ENCODE data around the gene RARS2. TPM values are rescaled to one million over a fixed set of nuclear protein-coding genes. Genes with fewer than 3 reads are reported as not detected.

The RARS2 gene
- total RNA-seq, 4 donors from 2014 or later: 11.4 to 21.1 (median 13.4) TPM

DNA sequence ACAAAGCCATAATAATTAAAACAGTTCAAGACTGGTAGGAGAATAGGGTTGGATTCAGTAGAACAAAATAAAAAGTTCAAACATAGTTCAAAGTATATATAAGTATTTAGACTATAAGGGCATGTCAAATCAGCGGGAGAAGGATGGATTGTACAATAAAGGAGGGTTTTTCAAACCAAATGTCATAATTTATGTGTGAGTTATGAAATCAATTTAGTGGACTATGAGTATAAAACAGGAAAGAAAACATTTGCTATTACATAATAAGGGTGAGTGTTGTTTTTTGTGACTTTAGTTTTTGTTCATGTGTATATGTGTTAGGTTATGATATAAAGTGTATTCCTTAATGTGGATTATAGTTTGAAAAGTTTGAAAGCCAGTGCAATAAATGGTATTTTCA lies 10.8 kb upstream of the RARS2 start:
- TF ChIP-seq POLR2A (IDR thresholded peaks at IDR 0.05): no peak
- TF ChIP-seq, protein P1, sequence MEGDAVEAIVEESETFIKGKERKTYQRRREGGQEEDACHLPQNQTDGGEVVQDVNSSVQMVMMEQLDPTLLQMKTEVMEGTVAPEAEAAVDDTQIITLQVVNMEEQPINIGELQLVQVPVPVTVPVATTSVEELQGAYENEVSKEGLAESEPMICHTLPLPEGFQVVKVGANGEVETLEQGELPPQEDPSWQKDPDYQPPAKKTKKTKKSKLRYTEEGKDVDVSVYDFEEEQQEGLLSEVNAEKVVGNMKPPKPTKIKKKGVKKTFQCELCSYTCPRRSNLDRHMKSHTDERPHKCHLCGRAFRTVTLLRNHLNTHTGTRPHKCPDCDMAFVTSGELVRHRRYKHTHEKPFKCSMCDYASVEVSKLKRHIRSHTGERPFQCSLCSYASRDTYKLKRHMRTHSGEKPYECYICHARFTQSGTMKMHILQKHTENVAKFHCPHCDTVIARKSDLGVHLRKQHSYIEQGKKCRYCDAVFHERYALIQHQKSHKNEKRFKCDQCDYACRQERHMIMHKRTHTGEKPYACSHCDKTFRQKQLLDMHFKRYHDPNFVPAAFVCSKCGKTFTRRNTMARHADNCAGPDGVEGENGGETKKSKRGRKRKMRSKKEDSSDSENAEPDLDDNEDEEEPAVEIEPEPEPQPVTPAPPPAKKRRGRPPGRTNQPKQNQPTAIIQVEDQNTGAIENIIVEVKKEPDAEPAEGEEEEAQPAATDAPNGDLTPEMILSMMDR (IDR thresholded peaks at IDR 0.05 in 4 of 5, conservative IDR thresholded peaks at IDR 0.05 in 1 of 5): no peak
- H3K4me1 ChIP-seq: no peaks in the 10 kb centered on the region
- peaks cover 0 to 17% of the 10 kb centered on the region in 2 donors for H3K36me3 ChIP-seq
- in situ Hi-C loops (cut with MboI; ENCODE audit: low sequenced_read_pairs in 4 of 4) (no loop called here), intact Hi-C loops (cut with DNase I; ENCODE audit: low total_unique reads) (no loop called here)
- DNase-seq (no peak), ATAC-seq (no peak)
- no peak overlapping the region for H3K27ac ChIP-seq
- no peaks in the 10 kb centered on the region for H3K9me3 ChIP-seq
- no peak overlapping the region for H3K4me3 ChIP-seq
- H3K27me3 ChIP-seq: no peaks in the 10 kb centered on the region

DNA sequence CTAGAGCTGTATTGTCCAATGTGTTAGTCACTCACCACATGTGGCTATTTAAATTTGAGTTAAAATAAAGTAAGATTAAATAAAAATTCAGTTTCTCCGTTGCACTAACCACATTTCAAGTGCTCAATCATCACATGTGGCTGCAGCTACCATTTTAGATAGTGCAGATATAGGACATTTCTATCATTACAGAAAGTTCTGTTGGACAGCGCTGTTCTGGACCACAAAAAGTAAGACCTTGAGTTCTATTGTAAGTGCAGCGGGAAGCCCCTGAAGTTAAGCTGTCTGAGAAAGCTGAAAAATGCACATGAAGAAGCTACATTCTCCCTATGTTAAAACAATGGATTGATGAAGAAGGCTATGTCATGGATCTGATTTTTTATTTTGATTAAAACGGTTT lies 1.2 kb upstream of the RARS2 start:
- H3K36me3 ChIP-seq: peaks cover 0 to 17% of the 10 kb centered on the region in 2 donors
- H3K4me3 ChIP-seq: peak overlapping the region; percentile 73 to 94 (median 84)
- DNase-seq (no peak), ATAC-seq (no peak)
- TF ChIP-seq POLR2A (IDR thresholded peaks at IDR 0.05): no peak
- TF ChIP-seq, protein P1 (IDR thresholded peaks at IDR 0.05 in 4 of 5, conservative IDR thresholded peaks at IDR 0.05 in 1 of 5): no peak
- in situ Hi-C loops (cut with MboI; ENCODE audit: low sequenced_read_pairs in 4 of 4) (loop anchor here in 1 of 4 donors (25.0 kb wide), 1 partner anchor 196 kb away; no protein-coding TSS in a partner anchor), intact Hi-C loops (cut with DNase I; ENCODE audit: low total_unique reads) (loop anchor here (1.0 to 10.0 kb wide), 3 partner anchors 111 to 204 kb away; partner anchors contain the start of gene AKIRIN2)
- peak overlapping the region in 1 of 4 donors; percentile 87 for H3K27ac ChIP-seq
- no peaks in the 10 kb centered on the region for H3K27me3 ChIP-seq
- no peaks in the 10 kb centered on the region for H3K9me3 ChIP-seq
- peaks cover 31 to 32% of the 10 kb centered on the region in 2 donors for H3K4me1 ChIP-seq

DNA sequence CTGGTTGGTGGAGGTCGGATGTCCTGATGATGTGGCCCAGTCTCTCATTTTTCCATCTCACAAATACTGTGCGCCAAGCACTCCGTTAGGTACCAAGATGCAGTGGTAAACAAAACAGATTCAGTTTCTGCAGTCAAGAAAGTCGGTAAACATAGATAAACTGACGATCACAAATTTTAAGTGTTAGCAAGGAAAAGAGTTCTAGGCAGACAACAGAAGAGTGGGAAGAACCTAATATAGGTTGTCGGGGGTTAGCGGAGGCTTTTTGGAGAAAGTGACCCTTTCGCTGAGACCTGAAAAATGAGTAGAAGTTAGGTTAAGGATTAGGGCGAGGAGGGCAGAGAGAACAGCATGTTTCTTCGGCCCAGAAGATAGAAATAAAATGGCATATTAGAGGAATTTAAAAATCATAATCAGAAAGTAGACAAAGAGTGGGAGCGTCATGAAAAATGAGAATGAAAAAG lies 662 bp upstream of the RARS2 start:
- DNase-seq (no peak), ATAC-seq (no peak)
- in situ Hi-C loops (cut with MboI; ENCODE audit: low sequenced_read_pairs in 4 of 4): loop anchor here in 1 of 4 donors (25.0 kb wide), 1 partner anchor 197 kb away; no protein-coding TSS in a partner anchor
- H3K36me3 ChIP-seq: peaks cover 0 to 11% of the 10 kb centered on the region in 2 donors
- intact Hi-C loops (cut with DNase I; ENCODE audit: low total_unique reads): loop anchor here (1.0 to 10.0 kb wide), 3 partner anchors 112 to 204 kb away; partner anchors contain the start of gene AKIRIN2
- H3K27me3 ChIP-seq: no peaks in the 10 kb centered on the region
- H3K9me3 ChIP-seq: no peaks in the 10 kb centered on the region
- peaks cover 31 to 32% of the 10 kb centered on the region in 2 donors for H3K4me1 ChIP-seq
- H3K27ac ChIP-seq: peak overlapping the region; percentile 85 to 91 (median 88)
- no peak for TF ChIP-seq POLR2A (IDR thresholded peaks at IDR 0.05)
- TF ChIP-seq, protein P1 (IDR thresholded peaks at IDR 0.05 in 4 of 5, conservative IDR thresholded peaks at IDR 0.05 in 1 of 5): no peak
- peak overlapping the region; percentile 73 to 94 (median 84) for H3K4me3 ChIP-seq

DNA sequence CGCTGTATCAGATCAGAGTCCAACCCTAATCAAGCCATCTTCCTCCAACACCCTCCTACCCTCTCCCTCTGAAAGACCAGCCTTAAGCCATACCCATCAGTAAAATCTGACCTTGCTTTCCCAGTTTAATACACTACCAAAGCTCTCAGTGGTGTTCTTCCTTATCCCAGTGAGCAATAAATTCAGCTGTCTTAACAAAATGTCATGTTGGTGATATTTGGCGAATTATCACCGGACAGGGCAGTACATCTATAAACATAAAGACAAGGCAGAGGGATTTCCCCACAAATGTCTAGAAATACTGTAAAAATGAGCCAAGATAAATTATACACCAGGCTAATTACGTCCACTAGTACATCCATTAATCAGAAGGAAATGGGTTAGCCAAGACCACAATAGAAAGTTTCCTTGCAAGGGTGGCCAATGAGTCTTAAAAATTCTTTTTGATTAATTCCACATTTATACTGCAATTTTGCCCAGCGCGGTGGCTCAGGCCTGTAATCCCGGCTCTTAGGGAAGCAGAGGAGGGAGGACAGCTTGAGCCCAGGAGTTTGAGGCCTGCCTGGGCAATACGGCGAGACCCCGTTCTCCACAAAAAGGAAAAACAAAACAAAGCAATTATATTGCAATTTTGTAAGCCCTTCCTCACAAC lies 905 bp downstream of the RARS2 start:
- DNase-seq (no peak), ATAC-seq (no peak)
- H3K27me3 ChIP-seq: no peaks in the 10 kb centered on the region
- intact Hi-C loops (cut with DNase I; ENCODE audit: low total_unique reads) (loop anchor here (10.0 kb wide), 1 partner anchor 184 kb away; the partner anchor contains the start of gene CFAP206), in situ Hi-C loops (cut with MboI; ENCODE audit: low sequenced_read_pairs in 4 of 4) (loop anchor here in 1 of 4 donors (25.0 kb wide), 1 partner anchor 198 kb away; no protein-coding TSS in a partner anchor)
- TF ChIP-seq POLR2A (IDR thresholded peaks at IDR 0.05): no peak
- TF ChIP-seq, protein P1 (IDR thresholded peaks at IDR 0.05 in 4 of 5, conservative IDR thresholded peaks at IDR 0.05 in 1 of 5): no peak
- no peaks in the 10 kb centered on the region for H3K9me3 ChIP-seq
- H3K36me3 ChIP-seq: no peaks in the 10 kb centered on the region
- H3K4me3 ChIP-seq: peak overlapping the region; percentile 73 to 94 (median 84)
- H3K27ac ChIP-seq: peak overlapping the region; percentile 85 to 91 (median 88)
- peaks cover 31 to 32% of the 10 kb centered on the region in 2 donors for H3K4me1 ChIP-seq

Data from gastrocnemius medialis (tissue), 4 donors.